ENCODE data around the gene PPM1H.
"Not testable (repeated sequence)": the region's sequence is repeated elsewhere in the genome, so short reads cannot be mapped to it uniquely, and the experiment has no call there.

Gene PPM1H

GRCh38 chr12:62934799-62935674 is at the start of gene PPM1H:
TSS of gene PPM1H (minus strand) at chr12:62935150. CDS start at chr12:62934736, 414 bp downstream.
- DNase-seq (ENCODE audit: low read depth in 2 of 2): no peak

DNA sequence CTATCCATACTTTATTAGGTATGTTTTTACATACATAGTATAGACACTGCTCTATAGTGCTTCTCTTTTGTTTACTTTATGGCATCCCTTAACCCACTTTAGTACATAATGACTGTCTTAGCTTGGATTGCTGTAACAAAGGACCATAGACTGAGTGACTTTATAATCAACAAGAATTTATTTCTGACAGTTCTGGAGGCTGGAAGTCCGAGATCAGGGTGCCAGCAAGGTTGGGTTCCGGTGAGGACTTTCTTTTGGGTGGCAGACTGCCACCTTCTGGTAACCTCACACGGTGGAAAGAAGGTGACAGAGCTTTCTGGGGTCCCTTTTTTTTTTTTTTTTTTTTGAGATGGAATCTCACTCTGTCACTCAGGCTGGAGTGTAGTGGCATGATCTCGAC is 48.6 kb upstream of the PPM1H start:
- no peak for DNase-seq (ENCODE audit: low read depth in 2 of 2)

GRCh38 chr12:62978768-62979167 is 43.8 kb upstream of the PPM1H start:
- DNase-seq (ENCODE audit: low read depth in 2 of 2): no peak

DNA sequence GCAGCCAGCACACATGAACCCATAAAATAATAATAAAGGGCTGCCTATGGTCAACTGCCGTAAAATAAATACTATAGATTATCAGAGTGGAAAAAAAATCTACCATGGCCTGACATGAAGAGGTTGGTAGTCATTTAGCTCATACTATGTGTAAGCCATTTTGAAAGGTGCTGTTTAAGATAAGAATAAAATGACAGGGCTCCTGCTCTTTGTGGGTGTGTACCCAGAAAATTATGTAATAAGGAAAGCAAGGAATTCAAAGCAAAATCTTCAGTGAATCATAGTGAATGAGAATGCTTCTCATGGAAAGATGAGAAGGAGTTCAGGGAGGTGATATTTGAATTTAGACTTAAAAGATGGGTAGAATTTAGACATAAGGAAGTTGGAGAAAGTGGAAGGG is 42.9 kb upstream of the PPM1H start:
- DNase-seq (ENCODE audit: low read depth in 2 of 2): no peak

GRCh38 chr12:62977418-62977817 is 42.5 kb upstream of the PPM1H start:
- DNase-seq (ENCODE audit: low read depth in 2 of 2): no peak

GRCh38 chr12:62976110-62976662 is 41.2 kb upstream of the PPM1H start:
- DNase-seq (ENCODE audit: low read depth in 2 of 2): no peak

DNA sequence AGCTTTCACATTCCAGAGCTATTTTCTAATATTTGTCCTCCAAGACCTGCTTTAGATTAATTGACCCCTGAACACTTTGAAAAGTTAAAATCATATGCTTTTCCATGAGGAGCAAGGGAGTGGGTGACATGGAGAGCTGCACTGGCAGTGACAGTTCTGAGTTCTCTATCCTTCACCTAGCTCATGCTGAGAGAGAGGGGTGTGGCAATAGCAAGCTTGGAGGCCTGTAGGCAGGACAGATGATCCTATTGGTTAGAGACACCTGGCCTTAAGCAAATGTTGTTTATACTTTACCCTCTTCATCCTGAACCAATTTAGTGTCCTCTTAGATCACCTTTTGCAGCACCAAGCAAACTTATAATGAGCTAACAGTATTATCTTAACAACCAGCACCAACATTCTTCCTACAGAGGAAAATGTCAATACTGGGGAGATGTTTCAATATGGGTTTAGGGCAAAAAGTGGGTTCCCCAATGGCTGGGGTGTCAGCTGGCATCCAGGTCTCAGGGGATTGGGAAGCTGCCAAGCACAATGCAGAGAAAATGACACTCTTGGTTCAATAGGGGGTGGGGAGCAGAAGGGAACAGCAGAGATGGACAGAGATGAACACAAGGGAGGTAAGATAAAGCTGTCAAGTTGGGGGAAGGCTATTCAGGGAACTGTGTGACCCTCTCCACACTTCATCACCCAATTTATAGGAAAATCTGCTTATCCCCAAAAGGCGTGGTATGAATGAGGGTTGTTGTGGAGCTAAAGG is 37.0 kb upstream of the PPM1H start:
- no peak for DNase-seq (ENCODE audit: low read depth in 2 of 2)

DNA sequence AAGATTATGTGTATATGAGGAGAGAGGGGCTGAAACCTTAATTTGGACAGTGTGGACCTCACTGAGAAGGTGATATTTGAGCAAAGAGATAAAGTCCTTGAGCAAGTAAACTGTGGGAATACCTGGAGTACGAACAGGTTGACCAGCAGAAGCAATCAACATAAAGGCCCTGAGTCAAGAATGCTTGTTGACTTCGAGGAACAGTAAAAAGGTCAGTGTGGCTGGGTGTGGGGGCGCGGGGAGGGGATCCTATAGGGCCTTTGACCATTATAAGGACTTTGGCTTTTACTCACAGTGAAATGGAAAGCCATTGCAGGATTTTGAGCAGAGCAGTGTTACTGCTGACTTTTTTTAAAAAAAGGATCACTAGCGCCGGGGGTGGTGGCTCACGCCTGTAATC is 34.7 kb upstream of the PPM1H start:
- DNase-seq (ENCODE audit: low read depth in 2 of 2): no peak

- no peak for DNase-seq (ENCODE audit: low read depth in 2 of 2)
Observed at GRCh38 chr12:62967701-62968100, 32.8 kb upstream of the PPM1H start.

- no peak for DNase-seq (ENCODE audit: low read depth in 2 of 2)
Observed at GRCh38 chr12:62966990-62967506, 32.1 kb upstream of the PPM1H start.

DNA sequence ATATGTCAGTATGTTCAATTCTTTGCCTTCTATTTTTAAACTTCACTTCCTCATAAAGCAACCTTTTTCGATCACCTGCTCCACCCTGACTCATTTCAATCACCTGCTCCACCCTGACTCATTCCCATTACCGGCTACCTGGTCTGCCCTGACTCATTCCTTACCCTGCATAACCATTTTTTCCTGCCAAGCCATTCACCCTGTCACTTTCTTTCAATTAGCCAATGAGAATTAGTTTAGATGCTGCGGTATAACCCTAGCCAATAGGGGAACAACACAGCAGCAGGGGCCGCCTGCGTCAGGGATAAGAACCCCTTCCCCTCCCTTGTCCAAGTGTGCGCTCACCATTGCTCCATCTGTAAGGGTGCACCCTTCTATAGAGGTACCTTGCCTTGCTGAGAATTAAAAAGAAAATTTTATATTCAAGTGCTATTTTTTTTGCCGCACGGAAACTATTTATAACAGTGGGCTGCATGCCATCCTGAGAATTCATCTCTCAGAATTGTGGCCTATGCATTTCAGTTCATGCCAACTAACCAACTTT is 31.6 kb upstream of the PPM1H start:
- DNase-seq (ENCODE audit: low read depth in 2 of 2): not testable (repeated sequence)

GRCh38 chr12:62965700-62966099 is 30.8 kb upstream of the PPM1H start:
- not testable (repeated sequence) for DNase-seq (ENCODE audit: low read depth in 2 of 2)

DNA sequence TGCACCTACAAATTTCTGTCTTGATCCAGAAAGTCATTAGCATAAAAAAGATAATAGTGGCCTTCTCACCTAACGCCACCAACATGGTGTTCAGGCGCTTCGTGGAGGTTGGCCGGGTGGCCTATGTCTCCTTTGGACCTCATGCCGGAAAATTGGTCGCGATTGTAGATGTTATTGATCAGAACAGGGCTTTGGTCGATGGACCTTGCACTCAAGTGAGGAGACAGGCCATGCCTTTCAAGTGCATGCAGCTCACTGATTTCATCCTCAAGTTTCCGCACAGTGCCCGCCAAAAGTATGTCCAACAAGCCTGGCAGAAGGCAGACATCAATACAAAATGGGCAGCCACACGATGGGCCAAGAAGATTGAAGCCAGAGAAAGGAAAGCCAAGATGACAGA is 30.3 kb upstream of the PPM1H start:
- DNase-seq (ENCODE audit: low read depth in 2 of 2): not testable (repeated sequence)

- DNase-seq (ENCODE audit: low read depth in 2 of 2): no peak
Observed at GRCh38 chr12:62963486-62964041, 28.6 kb upstream of the PPM1H start.

GRCh38 chr12:62960324-62960723 is 25.4 kb upstream of the PPM1H start:
- no peak for DNase-seq (ENCODE audit: low read depth in 2 of 2)

DNA sequence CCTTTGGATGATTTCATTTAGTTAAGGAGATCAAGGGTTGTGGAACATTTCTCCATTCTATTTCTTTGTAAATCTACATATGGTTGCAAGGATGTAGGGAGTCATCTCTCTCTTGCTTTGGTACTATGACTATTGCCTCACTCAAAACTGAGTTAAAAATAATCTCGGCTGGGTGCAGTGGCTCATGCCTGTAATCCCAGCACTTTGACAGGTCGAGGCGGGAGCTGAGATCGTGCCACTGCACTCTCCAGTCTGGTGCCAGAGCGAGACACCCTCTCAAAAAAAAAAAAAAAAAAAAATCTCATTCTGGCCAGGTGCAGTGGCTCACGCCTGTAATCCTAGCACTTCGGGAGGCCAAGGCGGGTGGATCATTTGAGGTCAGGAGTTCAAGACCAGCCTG is 24.8 kb upstream of the PPM1H start:
- DNase-seq (ENCODE audit: low read depth in 2 of 2): no peak

DNA sequence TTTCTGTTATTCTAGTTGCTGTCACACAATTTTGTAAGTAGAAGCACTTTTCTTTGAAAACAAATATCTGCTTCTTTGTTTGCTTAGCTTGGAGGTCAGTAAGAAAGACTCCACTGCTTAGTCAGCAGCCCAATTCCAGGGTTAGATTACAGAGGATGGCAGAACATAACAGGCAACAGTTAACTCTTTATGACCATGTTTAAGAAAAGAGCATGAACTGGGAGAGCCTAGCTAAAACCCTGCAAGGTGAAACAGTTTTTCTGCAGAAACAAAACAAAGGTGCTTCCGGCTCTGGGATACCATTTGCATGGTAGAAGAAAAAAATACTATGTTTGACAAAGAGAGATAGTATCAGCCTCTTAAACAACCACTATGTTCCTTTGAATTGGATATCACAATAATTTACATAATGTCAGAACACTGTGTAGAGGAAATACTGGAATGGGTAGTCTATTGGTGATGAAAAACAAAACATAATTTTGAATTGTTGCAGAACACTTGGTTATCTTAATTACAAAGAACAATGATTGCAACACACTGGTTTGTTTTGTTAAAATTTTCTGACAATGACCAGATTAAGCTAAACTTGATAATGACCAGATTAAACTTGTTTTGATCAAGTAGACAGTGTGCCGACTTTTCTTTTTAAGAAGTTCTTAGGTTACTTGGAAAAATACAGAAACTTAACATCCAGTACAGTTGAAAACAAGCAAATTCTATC is 22.4 kb upstream of the PPM1H start:
- no peak for DNase-seq (ENCODE audit: low read depth in 2 of 2)

DNA sequence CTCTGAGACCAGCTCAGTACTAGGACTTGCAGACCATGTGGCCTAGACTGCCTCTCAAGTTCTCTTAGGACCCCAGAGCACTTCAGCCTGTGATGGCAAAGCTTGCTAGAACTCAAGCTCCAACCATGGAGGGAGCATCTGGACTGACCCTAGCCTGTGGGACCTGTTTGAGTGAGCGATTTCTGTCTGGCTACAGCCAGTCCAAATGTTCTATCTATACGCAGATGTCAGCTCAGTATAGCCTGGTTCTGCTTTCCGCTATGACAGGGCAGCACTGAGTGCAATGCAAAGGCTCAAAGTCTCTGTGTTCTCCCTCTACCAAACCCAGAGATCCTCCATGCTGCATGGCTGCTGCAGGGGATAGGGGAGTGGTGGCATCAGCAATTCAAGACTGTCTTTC is 20.7 kb upstream of the PPM1H start:
- no peak for DNase-seq (ENCODE audit: low read depth in 2 of 2)

DNA sequence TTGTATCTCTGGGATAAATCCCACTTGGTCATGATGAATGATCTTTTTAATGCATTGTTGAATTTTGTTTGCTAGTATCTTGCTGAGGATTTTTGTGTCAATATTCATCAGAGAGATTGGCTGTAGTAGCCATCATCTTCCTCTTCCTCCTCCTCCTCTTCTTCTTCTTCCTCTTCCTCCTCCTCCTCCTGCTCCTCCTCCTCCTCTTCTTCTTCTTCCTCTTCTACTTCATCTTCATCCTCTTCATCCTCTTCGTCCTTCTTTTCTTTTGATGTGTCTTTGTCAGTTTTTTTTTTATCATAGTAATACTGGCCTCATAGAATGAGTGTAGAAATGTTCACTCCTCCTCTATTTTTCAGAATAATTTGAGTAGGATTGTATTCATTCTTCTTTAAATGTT is 15.4 kb upstream of the PPM1H start:
- DNase-seq (ENCODE audit: low read depth in 2 of 2): no peak

DNA sequence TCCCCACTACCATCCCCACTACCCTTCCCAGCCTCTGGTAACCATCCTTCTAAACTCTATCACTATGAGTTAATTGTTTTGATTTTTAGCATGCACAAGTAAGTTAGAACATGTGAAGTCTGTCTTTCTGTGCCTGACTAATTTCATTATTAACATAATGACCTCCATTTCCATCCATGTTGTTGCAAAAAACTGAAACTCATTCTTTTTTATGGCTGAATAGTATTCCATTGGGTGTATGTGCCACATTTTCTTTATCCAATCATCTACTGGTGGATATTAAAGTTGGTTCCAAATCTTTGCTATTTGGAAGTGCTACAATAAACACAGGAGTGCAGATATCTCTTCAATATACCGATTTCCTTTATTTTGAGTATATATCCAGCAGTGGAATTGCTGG is 13.2 kb upstream of the PPM1H start:
- no peak for DNase-seq (ENCODE audit: low read depth in 2 of 2)

- DNase-seq (ENCODE audit: low read depth in 2 of 2): no peak
Observed at GRCh38 chr12:62947364-62947763, 12.4 kb upstream of the PPM1H start.

Measured in stimulated activated CD8-positive, alpha-beta memory T cell treated with anti-CD3 and anti-CD28 coated beads, Interleukin-2, amount 100 ng/mL, for 1 hour (primary cell).